HEK293 (cell line): ENCODE results near the gene ZSWIM4.

Experiments used
- CTCF ChIA-PET: fragments of 350-600 bp; formaldehyde crosslinking; extraction: SDS; loops from one replicate; lab custom pipeline; 2021; ENCODE audit warnings: antibody characterized with exemption; lab: Yijun Ruan, JAX
- POLR2A ChIA-PET: fragments of 300-600 bp; formaldehyde crosslinking; extraction: SDS; loops from one replicate; lab custom pipeline; 2020; ENCODE audit warnings: antibody characterized with exemption, inconsistent platforms; lab: Yijun Ruan, JAX
- H3K27ac ChIP-seq: fragments of 200-500 bp; sonication (Bioruptor generic); 2 replicates; pipeline ENCODE4 v1.5.1; 2014; ENCODE audit warnings: low read depth, low read length, control low read depth, inconsistent platforms; ENCODE audit errors: extremely low read depth
- H3K36me3 ChIP-seq, 2 experiments: fragments of 200-500 bp in 1 of 2; sonication (Bioruptor generic) in 1 of 2; 1 replicate in 1 of 2; 2 replicates in 1 of 2; pipeline ENCODE4 v1.5.1; 2014 to 2017; ENCODE audit warnings: inconsistent platforms in 2 of 2, low read length in 2 of 2; ENCODE audit not compliant: control insufficient read depth in 2 of 2, insufficient read depth in 1 of 2
- H3K4me1 ChIP-seq: fragments of 200-500 bp; sonication (Bioruptor generic); 2 replicates; pipeline ENCODE4 v1.5.1; 2014; ENCODE audit warnings: mild to moderate bottlenecking, low read length, inconsistent platforms; ENCODE audit not compliant: control insufficient read depth, insufficient read depth
- H3K4me3 ChIP-seq: 2 replicates; pipeline ENCODE4 v1.5.1; 2011; ENCODE audit warnings: low read depth, mild to moderate bottlenecking, control low read depth, low read length, moderate library complexity
- H3K9me3 ChIP-seq: fragments of 200-500 bp; sonication (Bioruptor generic); 2 replicates; pipeline ENCODE4 v1.5.1; 2014; ENCODE audit warnings: low read depth, low read length, inconsistent platforms; ENCODE audit not compliant: control insufficient read depth, insufficient read depth
- GLIS1 ChIP-seq: fragments of 450-650 bp; formaldehyde crosslinking; IDR thresholded peaks from 2 replicates; pipeline ENCODE4 v1.5.1; 2016; ENCODE audit warnings: missing biosample characterization, missing genetic modification characterization
- GLIS2 ChIP-seq: fragments of 450-650 bp; formaldehyde crosslinking; IDR thresholded peaks from 2 replicates; pipeline ENCODE4 v1.5.1; 2016; ENCODE audit warnings: missing biosample characterization, missing genetic modification characterization
- HOXC10 ChIP-seq: sonication (generic); formaldehyde crosslinking; IDR thresholded peaks from 2 replicates; pipeline ENCODE4 v1.8.1; 2023; ENCODE audit warnings: mild to moderate bottlenecking, missing genetic modification reagents
- KLF1 ChIP-seq: fragments of 450-650 bp; formaldehyde crosslinking; IDR thresholded peaks from 2 replicates; pipeline ENCODE4 v1.5.1; 2016; ENCODE audit warnings: missing biosample characterization, missing genetic modification characterization
- KLF10 ChIP-seq: fragments of 450-650 bp; IDR thresholded peaks from 2 replicates; pipeline ENCODE4 v1.5.1; 2018; ENCODE audit warnings: missing biosample characterization, mild to moderate bottlenecking, missing genetic modification characterization
- KLF9 ChIP-seq: fragments of 450-650 bp; formaldehyde crosslinking; IDR thresholded peaks from 2 replicates; pipeline ENCODE4 v1.5.1; 2016; ENCODE audit warnings: missing biosample characterization, missing genetic modification characterization, low read depth
- OSR2 ChIP-seq: fragments of 450-650 bp; formaldehyde crosslinking; IDR thresholded peaks from 2 replicates; pipeline ENCODE4 v1.5.1; 2016; ENCODE audit warnings: missing biosample characterization, missing genetic modification characterization
- SETDB1 ChIP-seq: IDR thresholded peaks from one replicate; pipeline ENCODE4 v1.6.1; 2017; ENCODE audit warnings: mild to moderate bottlenecking, low read length, moderate library complexity, mixed read lengths; ENCODE audit not compliant: insufficient read length
- ZBTB10 ChIP-seq: fragments of 450-650 bp; formaldehyde crosslinking; IDR thresholded peaks from 2 replicates; pipeline ENCODE4 v1.5.1; 2016; ENCODE audit warnings: missing biosample characterization, missing genetic modification characterization
- ZBTB21 ChIP-seq: fragments of 450-650 bp; formaldehyde crosslinking; IDR thresholded peaks from 2 replicates; pipeline ENCODE4 v1.5.1; 2017; ENCODE audit warnings: missing biosample characterization, missing genetic modification characterization
- ZNF114 ChIP-seq: fragments of 450-650 bp; formaldehyde crosslinking; IDR thresholded peaks from 2 replicates; pipeline ENCODE4 v1.5.0; 2017; ENCODE audit warnings: missing biosample characterization, missing genetic modification characterization
- ZNF510 ChIP-seq: fragments of 450-650 bp; formaldehyde crosslinking; IDR thresholded peaks from 2 replicates; pipeline ENCODE4 v1.5.1; 2018; ENCODE audit warnings: mild to moderate bottlenecking, missing genetic modification characterization, missing biosample characterization; ENCODE audit not compliant: insufficient replicate concordance
- ZNF513 ChIP-seq: fragments of 450-650 bp; IDR thresholded peaks from 2 replicates; pipeline ENCODE4 v1.5.1; 2018; ENCODE audit warnings: missing biosample characterization, missing genetic modification characterization
- ZNF660 ChIP-seq: fragments of 450-650 bp; IDR thresholded peaks from 2 replicates; pipeline ENCODE4 v1.5.1; 2018; ENCODE audit warnings: missing biosample characterization, mild to moderate bottlenecking, missing genetic modification characterization
- ZNF791 ChIP-seq: fragments of 450-650 bp; formaldehyde crosslinking; IDR thresholded peaks from 2 replicates; pipeline ENCODE4 v1.5.1; 2016; ENCODE audit warnings: missing biosample characterization, missing genetic modification characterization
- ZSCAN23 ChIP-seq: fragments of 450-650 bp; formaldehyde crosslinking; IDR thresholded peaks from 2 replicates; pipeline ENCODE4 v1.5.1; 2016; ENCODE audit warnings: missing biosample characterization, missing genetic modification characterization
- TF ChIP-seq, protein P1 (sequence below): fragments of 450-650 bp; formaldehyde crosslinking; IDR thresholded peaks from 2 replicates; pipeline ENCODE4 v1.5.1; 2016; ENCODE audit warnings: missing biosample characterization, missing genetic modification characterization
- TF ChIP-seq, protein P2 (sequence below): fragments of 450-650 bp; formaldehyde crosslinking; IDR thresholded peaks from 2 replicates; pipeline ENCODE4 v1.5.1; 2016; ENCODE audit warnings: missing biosample characterization, missing genetic modification characterization
- TF ChIP-seq, protein P3 (sequence below): fragments of 450-650 bp; formaldehyde crosslinking; IDR thresholded peaks from 2 replicates; pipeline ENCODE4 v1.5.1; 2016; ENCODE audit warnings: missing biosample characterization, missing genetic modification characterization

The ZSWIM4 gene

GRCh38 chr19:13844130-13844631 lies 48.9 kb downstream of the ZSWIM4 start (continued):
- no peak for TF ChIP-seq KLF10 (tag by site-specific recombination)
- TF ChIP-seq ZNF510 (tag by site-specific recombination) = no peak
- TF ChIP-seq GLIS2 (tag by site-specific recombination) = peak; percentile 54; the same call in 1 of the 2 replicates
- TF ChIP-seq, protein P1, sequence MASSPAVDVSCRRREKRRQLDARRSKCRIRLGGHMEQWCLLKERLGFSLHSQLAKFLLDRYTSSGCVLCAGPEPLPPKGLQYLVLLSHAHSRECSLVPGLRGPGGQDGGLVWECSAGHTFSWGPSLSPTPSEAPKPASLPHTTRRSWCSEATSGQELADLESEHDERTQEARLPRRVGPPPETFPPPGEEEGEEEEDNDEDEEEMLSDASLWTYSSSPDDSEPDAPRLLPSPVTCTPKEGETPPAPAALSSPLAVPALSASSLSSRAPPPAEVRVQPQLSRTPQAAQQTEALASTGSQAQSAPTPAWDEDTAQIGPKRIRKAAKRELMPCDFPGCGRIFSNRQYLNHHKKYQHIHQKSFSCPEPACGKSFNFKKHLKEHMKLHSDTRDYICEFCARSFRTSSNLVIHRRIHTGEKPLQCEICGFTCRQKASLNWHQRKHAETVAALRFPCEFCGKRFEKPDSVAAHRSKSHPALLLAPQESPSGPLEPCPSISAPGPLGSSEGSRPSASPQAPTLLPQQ (tag by site-specific recombination) = peak; percentile 70
- TF ChIP-seq GLIS1 (tag by site-specific recombination) = peak; percentile 69
- TF ChIP-seq, protein P2, sequence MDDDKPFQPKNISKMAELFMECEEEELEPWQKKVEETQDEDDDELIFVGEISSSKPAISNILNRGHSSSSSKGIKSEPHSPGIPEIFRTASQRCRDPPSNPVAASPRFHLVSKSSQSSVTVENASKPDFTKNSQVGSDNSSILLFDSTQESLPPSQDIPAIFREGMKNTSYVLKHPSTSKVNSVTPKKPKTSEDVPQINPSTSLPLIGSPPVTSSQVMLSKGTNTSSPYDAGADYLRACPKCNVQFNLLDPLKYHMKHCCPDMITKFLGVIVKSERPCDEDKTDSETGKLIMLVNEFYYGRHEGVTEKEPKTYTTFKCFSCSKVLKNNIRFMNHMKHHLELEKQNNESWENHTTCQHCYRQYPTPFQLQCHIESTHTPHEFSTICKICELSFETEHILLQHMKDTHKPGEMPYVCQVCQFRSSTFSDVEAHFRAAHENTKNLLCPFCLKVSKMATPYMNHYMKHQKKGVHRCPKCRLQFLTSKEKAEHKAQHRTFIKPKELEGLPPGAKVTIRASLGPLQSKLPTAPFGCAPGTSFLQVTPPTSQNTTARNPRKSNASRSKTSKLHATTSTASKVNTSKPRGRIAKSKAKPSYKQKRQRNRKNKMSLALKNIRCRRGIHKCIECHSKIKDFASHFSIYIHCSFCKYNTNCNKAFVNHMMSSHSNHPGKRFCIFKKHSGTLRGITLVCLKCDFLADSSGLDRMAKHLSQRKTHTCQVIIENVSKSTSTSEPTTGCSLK (tag by site-specific recombination) = no peak
- TF ChIP-seq ZNF114 (tag by site-specific recombination) = no peak
- TF ChIP-seq SETDB1 = no peak
- peak; percentile 63; the same call in 1 of the 2 replicates for TF ChIP-seq ZBTB10 (tag by site-specific recombination)
- 0 out of 2 replicates have a peak, but pooled peaks have one; percentile 7 for TF ChIP-seq KLF1 (tag by site-specific recombination)
- TF ChIP-seq, protein P3, sequence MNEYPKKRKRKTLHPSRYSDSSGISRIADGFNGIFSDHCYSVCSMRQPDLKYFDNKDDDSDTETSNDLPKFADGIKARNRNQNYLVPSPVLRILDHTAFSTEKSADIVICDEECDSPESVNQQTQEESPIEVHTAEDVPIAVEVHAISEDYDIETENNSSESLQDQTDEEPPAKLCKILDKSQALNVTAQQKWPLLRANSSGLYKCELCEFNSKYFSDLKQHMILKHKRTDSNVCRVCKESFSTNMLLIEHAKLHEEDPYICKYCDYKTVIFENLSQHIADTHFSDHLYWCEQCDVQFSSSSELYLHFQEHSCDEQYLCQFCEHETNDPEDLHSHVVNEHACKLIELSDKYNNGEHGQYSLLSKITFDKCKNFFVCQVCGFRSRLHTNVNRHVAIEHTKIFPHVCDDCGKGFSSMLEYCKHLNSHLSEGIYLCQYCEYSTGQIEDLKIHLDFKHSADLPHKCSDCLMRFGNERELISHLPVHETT = no peak

- Histone ChIP-seq H3K9me3 (no peaks in the 10 kb centered on the region), H3K4me1 (peaks cover 34% of the 10 kb centered on the region), H3K27ac (peak overlapping the region; percentile 98), H3K4me3 (peak overlapping the region; percentile 76), H3K36me3 (no peaks in the 10 kb centered on the region)
- ChIA-PET POLR2A (interaction anchor here (0.6 to 2.4 kb wide), 8 partner anchors 10 to 115 kb away, joined by 3 to 18 read pairs (median 7); partner anchors contain the start of genes C19orf53 and ZSWIM4), CTCF (interaction anchor here (0.6 to 1.8 kb wide), 4 partner anchors 16 to 277 kb away, joined by 3 to 13 read pairs (median 4); no protein-coding TSS in a partner anchor)
- TF ChIP-seq ZNF513 (tag by site-specific recombination) (0 out of 2 replicates have a peak, but pooled peaks have one; percentile 25), ZBTB10 (tag by site-specific recombination) (peak; percentile 98), ZNF791 (tag by site-specific recombination) (no peak), ZBTB21 (peak; percentile 98), ZNF660 (tag by site-specific recombination) (peak; percentile 91), OSR2 (tag by site-specific recombination) (peak; percentile 13; the same call in 1 of the 2 replicates), HOXC10 (CRISPR knock-in tag) (no peak), ZSCAN23 (tag by site-specific recombination) (peak; percentile 75; the same call in 1 of the 2 replicates), KLF9 (tag by site-specific recombination) (peak; percentile 44)
These were observed 51.5 kb downstream of the ZSWIM4 start for GRCh38 chr19:13846557-13847406.
